ENCODE data around the gene DHRS9. TPM values are rescaled to one million over a fixed set of nuclear protein-coding genes. Genes with fewer than 3 reads are reported as not detected.
A peak's percentile ranks its signal among the peaks of the same experiment; 100 is the strongest.

The DHRS9 gene
- total RNA-seq, 1 donor from 2014 or later, result 5.8 TPM

- DNase-seq (ENCODE audit: low read depth), result no peak
- FAIRE-seq, result no peak
- Histone ChIP-seq H3K27me3 (ENCODE audit: control insufficient read depth, insufficient read depth, low read length) (no peaks in the 10 kb centered on the region), H3K36me3 (ENCODE audit: control insufficient read depth, insufficient read depth, low read length) (no peaks in the 10 kb centered on the region), H3K4me3 (ENCODE audit: low read depth, low read length) (no peak overlapping the region)
- no peak for TF ChIP-seq CTCF (IDR thresholded peaks at IDR 0.05; ENCODE audit: insufficient read depth, low read length, severe bottlenecking)
Measured at GRCh38 chr2:169039702-169040101, 29.7 kb upstream of the DHRS9 start.

- no peaks in the 10 kb centered on the region for H3K36me3 ChIP-seq (ENCODE audit: control insufficient read depth, insufficient read depth, low read length)
- FAIRE-seq (no peak), DNase-seq (ENCODE audit: low read depth) (no peak)
Measured at GRCh38 chr2:169041594-169041993, 27.8 kb upstream of the DHRS9 start.

GRCh38 chr2:169042856-169043255, 26.5 kb upstream of the DHRS9 start:
- Histone ChIP-seq H3K27me3 (ENCODE audit: control insufficient read depth, insufficient read depth, low read length) (no peaks in the 10 kb centered on the region), H3K36me3 (ENCODE audit: control insufficient read depth, insufficient read depth, low read length) (no peaks in the 10 kb centered on the region), H3K4me3 (ENCODE audit: low read depth, low read length) (no peak overlapping the region)
- TF ChIP-seq CTCF (IDR thresholded peaks at IDR 0.05; ENCODE audit: insufficient read depth, low read length, severe bottlenecking), result no peak
- FAIRE-seq, result no peak
- no peak for DNase-seq (ENCODE audit: low read depth)

More at GRCh38 chr2:169041594-169041993, 27.8 kb upstream of the DHRS9 start:
- no peak for TF ChIP-seq CTCF (IDR thresholded peaks at IDR 0.05; ENCODE audit: insufficient read depth, low read length, severe bottlenecking)
- H3K27me3 ChIP-seq (ENCODE audit: control insufficient read depth, insufficient read depth, low read length), result no peaks in the 10 kb centered on the region
- no peak overlapping the region for H3K4me3 ChIP-seq (ENCODE audit: low read depth, low read length)

GRCh38 chr2:169046440-169047151, 22.8 kb upstream of the DHRS9 start:
- DNase-seq (ENCODE audit: low read depth), result peak; percentile 95
- TF ChIP-seq CTCF (IDR thresholded peaks at IDR 0.05; ENCODE audit: insufficient read depth, low read length, severe bottlenecking), result no peak
- H3K27me3 ChIP-seq (ENCODE audit: control insufficient read depth, insufficient read depth, low read length), result no peaks in the 10 kb centered on the region
- H3K36me3 ChIP-seq (ENCODE audit: control insufficient read depth, insufficient read depth, low read length), result no peaks in the 10 kb centered on the region
- H3K4me3 ChIP-seq (ENCODE audit: low read depth, low read length), result no peak overlapping the region
- peak; percentile 82 for FAIRE-seq

- Histone ChIP-seq H3K4me3 (ENCODE audit: low read depth, low read length) (no peak overlapping the region), H3K27me3 (ENCODE audit: control insufficient read depth, insufficient read depth, low read length) (no peaks in the 10 kb centered on the region), H3K36me3 (ENCODE audit: control insufficient read depth, insufficient read depth, low read length) (no peaks in the 10 kb centered on the region)
- FAIRE-seq (no peak), DNase-seq (ENCODE audit: low read depth) (peak; percentile 78)
- TF ChIP-seq CTCF (IDR thresholded peaks at IDR 0.05; ENCODE audit: insufficient read depth, low read length, severe bottlenecking), result no peak
Measured at GRCh38 chr2:169047256-169048250, 21.8 kb upstream of the DHRS9 start.
